HG03039 (cell line): ENCODE measurements around the gene SLC12A7.
"Not testable (repeated sequence)": the region's sequence is repeated elsewhere in the genome, so short reads cannot be mapped to it uniquely, and the experiment has no call there.

Source experiments
- ATAC-seq: cut with Tn5 transposase; IDR thresholded peaks from one replicate; pipeline ENCODE4 v1.9.1; 2021; ENCODE audit warnings: mild to moderate bottlenecking, moderate library complexity; ENCODE audit not compliant: unreplicated experiment

Gene SLC12A7

DNA sequence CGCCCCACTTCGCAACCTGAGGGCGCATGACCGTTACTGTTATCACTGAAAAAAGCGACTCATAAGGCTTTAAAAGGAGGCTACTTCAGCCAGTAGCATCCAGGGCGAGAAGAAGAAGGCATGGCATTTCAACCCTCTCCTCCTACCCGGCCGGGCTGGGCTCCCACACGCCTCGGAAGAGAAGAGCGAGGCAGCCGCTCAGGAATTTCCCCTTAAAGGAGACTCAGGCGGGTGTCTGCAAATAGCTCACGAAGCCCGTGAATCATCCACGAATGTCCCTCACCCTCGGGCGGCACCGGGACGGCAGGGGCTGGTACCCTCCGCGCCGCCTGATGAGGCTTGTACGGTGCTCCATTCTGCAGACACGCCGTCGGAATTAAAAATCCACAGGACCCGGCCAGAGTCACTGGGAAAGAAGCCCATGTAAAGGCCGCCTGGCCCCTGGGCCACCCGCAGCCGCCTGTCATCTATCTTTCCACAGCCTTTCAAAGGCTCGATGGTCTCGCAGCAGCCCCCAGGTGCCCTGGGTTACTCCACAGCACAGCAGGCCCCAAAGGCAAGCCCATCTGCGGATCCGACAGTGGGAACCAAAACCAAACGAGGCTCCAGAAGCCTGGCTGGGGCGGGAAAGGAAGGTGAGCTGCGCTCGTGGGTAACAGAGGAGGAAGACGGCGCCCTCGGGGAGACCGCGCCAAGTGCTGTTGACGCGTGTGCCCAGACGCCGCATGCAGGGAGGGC lies 11.8 kb downstream of the SLC12A7 start:
- ATAC-seq: no peak

DNA sequence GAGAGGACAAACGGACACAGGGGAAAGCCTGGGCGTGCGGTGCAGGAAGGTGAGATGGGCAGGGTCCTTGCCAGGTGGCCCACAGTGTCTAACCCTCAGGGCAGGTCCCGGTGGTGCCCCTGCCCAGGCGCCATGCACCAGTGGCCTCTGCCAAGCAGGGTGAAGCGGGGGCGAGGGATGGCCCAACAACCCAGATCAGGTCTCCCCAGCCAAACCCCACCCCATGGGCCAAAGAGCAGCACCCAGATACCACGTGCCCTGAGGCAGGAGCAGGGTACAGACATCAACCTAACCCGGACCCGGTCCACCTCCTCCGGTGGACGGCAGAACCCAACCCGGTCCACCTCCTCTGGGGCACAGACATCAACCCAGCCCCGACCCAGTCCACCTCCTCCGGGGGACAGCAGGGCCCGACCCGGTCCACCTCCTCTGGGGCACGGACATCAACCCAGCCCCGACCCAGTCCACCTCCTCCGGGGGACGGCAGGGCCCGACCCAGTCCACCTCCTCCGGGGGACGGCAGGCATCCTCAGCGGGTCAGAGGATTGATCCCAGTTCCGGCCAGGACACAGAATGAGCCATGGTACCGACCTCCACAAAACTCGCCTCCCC lies 12.8 kb downstream of the SLC12A7 start:
- no peak for ATAC-seq

DNA sequence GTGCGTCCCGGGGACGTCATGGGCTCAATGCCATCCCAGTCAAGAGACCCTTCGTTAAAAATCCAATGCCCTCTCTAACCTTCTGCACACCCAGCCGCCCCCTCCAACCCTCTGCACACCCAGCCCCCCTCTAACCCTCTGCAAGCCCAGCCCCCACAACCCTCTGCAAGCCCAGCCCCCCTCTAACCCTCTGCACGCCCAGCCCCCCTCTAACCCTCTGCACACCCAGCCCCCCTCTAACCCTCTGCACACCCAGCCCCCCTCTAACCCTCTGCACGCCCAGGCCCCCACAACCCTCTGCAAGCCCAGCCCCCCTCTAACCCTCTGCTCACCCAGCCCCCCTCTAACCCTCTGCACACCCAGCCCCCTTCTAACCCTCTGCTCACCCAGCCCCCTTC lies 13.9 kb downstream of the SLC12A7 start:
- ATAC-seq: not testable (repeated sequence)

DNA sequence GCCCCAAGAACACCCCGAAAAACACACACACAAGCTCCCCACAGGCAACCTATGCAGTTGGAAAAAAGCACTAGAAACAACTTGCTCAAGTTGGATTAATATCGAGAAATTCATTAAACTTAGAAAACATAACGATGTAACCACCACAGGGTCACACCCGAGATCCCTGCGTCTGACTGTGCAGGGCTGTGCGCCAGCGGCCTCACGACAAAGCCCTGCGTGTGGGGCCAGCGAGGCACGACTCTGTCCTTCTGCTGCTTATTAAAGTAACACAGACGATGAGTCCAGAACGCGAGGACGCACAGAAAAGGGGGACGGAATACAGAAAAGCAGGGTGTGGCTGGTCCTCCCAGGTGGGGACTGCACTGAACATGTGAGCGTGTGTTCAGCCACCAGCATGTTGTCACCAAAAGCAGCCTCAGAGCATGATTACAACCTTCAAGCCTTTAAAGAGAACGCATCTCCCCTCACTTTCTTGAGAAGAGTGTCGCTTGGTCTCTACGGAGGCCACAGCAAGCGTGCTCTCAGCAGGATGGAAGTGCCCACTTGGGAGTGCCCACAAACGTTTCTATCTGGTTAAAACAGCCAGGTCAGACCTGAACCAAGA lies 14.4 kb downstream of the SLC12A7 start:
- no peak for ATAC-seq

DNA sequence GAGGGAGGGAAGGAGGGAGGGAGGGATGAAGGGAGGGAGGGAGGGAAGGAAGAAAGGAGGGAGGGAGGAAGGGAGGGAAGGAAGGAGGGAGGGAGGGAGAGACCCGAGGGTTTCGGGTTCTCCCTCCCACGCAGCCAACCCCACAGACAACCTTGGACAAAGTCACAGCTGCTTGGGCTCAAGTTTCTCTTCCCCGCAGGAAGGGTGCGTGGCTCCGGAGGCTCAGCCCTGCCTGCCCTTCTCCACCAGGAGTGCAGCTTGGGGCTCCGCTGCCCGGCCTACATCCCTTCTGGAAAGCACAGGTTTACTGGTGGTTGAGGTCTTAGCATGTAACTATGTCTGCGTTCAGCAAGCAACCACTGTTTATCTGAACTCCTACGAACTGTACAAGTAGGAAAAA lies 15.0 kb downstream of the SLC12A7 start:
- ATAC-seq: no peak

DNA sequence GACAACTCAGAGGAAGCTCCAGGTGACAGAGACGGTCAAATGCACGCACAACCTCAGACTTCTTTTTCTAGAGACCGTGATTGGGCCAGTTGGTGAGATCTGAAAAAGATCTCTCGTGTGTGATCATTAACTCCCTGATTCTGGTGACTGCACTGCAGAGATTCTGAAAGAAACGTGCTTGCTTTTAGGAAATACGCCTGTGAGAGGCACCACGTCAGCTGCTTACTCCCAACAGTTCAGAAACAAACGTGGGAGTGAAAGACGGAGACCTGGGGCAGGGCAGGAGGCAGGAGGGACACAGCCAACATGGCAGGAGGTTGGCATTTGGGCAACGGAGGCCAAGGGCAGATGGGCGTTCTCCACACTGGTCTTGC lies 15.9 kb downstream of the SLC12A7 start:
- no peak for ATAC-seq

DNA sequence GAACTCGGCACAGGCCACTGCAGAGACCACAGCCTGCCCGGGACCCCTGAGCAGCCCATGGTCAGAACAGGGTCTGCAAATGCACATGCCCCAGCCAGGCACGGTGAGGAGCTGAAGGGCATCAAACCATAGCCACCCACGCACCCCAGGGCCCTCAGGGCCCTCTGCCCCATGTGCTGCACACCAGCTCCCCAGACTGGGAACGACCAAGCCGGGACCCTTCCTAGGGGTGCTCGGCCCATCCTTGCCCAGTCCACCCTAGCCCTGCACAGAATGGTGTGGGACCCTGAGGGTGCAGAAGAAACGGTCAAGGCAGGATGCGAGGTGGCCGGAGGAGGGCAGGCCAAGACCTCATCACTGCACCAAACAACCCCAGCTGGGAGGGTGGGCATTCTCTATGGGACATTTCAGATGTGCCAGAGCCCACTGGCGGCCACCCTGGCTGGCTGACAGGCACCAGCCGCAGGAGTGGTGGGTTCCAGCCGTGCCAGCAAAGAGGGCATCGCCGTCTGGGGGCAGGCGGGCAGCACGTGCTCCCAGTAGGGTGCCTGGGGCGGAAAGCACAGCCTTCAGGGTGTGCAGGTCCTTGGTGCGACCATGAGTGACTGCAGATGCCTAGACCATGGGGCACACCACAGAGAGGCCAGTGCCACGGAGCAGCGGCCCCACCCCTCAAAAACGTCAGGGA lies 16.4 kb downstream of the SLC12A7 start:
- ATAC-seq: no peak

DNA sequence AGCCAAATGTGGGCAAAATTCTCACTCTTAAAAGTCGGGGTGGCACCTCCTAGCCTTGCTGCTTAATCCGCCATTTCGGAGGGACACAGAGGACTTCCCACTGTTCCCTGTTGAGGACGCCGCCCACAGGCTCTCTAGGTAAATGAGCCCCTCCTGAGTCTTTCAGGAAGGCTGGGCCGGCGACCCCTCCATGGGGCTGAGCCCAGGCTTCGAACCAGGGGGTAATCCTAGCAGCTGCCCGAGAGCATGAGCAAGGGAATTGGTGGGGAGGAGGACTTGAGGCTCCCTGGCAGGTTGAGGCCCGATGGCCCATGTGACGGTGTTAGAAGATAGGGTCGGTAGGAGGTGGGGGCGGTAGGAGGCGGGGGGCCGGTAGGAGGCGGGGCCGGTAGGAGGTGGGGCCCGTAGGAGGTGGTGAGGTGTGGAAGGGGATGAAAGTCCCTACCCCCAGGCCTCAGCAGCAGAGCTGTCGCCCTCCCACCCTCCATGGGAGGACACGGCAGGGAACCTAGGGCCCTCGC lies 17.1 kb downstream of the SLC12A7 start:
- ATAC-seq: no peak

DNA sequence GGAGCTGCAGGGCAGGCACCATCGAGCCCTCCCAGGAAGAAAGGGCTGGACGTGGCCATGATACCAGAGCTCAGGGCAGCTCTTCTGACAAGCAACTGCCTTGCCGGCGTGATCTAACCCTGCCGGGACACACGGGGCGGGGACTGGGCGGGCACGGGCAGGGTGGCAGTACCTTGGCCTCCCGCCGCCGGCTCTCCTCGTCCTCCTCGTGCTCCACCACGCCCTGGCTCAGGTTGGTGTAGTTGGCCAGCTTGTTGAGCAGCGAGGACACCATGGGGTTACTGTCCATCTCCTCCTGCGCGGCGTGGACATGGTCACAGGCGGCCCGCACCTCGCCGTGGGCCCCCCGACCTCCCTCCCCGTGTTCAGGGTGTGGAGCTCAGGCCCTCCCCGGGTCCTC lies 18.5 kb downstream of the SLC12A7 start:
- no peak for ATAC-seq

DNA sequence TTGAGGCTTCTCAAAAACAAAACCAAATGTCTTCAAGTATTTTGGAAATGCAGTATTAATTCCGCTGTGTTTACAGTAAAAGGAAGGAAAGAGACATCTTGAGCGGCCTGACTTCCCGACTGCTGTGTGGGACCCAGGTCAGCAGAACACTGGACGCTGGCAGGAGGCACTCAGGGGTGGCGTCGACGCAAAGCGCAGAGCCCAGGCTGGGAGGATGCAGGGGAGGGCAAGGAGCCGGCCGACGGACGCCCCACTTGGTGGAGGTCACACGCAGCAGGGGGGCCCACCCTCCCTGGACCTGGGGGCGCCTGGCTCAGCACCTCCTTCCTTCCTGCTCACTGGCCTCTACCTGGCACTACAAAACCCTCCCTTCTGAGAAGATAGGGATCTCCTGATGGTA lies 19.7 kb downstream of the SLC12A7 start:
- ATAC-seq: no peak

DNA sequence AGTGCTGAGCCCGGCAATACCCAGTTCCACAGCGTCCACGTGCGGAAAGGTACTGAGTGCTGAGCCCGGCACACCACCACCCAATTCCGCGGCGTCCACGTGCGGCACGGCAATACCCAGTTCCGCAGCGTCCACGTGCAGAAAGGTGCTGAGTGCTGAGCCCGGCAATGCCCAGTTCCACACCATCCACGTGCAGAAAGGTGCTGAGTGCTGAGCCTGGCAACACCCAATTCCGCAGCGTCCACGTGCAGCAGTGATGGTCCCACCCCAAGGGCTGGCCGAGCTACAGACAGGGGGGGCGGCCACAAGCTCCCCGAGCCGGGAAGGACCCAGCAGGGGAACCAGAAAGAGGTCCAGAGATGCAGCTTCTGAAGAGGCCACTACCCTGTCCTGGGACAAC lies 20.2 kb downstream of the SLC12A7 start:
- ATAC-seq: no peak

DNA sequence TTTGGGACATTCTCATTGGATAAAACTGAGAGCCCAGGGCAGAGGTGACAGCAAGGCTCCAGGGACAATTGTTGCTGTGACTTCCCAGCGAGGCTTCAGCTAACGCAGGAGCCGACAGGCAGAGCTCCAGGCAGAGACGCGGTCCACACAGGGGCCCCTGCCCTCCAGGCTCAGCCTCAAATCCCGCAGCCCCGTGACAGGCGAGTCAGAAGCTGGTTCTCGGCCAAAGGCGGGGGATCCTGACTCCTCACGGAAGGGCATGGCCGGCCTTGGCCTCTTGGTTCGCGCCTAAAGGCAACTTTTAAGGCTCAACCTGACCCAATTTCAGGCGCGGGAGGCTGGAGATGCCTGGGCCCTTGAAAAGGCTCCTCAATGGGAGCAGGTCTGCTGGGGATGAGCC lies 21.3 kb downstream of the SLC12A7 start:
- ATAC-seq: no peak

DNA sequence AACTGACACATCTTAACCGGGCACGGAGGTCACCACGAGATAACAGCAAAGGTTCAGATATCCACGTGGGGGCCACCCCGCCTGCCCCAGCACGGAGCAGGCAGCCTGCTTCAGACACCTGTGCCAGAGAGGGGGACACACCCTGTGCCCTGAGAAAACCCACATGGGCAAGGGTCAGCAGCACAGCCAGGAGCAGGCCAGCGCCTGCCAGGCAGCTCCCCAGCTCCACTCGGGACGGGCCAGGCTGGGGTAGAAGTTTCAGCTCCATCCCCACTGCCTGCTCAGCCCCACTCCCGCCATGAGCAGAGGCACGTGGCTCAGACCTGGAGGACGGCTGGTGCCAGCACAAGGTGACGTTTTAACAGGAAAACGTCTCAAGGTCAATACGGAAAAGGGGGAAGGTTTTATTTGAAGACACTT lies 22.2 kb downstream of the SLC12A7 start:
- ATAC-seq: no peak

DNA sequence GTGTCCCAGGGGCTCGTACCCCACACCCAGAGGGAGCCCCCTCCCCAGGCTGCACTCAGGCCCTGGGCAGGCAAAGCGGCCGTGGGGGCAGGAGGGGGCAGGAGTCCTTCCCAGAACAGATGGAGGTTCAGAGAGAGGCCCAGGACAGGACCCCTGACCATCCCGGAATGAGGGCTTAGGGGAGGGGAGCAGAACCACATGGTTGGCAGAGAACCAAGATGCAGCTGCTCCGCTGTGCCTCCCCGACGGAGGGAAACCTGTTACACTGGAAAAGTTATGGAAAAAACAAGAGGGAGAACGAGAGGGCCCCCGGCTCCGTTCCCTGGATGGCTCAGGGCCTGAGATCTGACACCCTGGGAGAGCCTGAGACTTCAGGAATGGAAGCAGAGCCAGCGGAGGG lies 22.7 kb downstream of the SLC12A7 start:
- ATAC-seq: no peak

DNA sequence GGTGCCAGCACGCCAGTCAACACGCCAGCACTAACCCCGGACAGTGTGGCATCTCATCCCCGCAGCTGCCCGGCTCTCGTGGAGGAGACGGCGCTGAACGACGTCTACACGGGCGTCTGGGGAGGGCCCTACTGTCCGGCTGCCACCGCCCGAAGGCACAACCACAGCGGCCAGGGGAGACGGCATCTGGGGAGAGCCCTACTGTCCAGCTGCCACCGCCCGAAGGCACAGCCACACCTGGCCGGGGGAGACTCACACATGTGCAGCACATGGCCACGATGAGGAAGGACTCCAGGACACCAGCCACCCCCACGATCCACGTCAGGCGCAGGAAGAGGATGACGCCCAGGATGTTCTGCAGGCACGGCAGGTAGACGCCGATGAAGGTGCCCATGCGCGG lies 23.1 kb downstream of the SLC12A7 start:
- ATAC-seq: no peak

DNA sequence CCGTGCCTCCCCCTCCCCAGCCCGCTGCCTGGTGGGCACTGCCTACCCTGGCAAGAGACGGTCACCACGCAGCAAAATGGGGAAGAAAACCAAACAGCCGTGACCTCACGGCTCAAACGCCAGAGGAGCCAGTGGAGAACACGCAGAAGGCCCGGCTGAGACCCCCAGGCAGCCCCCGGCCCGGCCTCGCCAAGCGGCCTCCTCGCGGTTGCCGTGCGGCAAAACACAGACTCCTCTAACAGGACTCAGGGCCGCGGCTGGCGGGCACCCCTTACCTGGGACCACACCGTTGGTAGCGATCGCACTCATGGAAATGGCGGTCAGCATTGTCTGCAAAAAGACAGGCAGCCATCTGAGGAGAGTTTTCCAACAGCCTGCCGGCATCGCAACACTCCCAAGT lies 23.8 kb downstream of the SLC12A7 start:
- ATAC-seq: no peak

DNA sequence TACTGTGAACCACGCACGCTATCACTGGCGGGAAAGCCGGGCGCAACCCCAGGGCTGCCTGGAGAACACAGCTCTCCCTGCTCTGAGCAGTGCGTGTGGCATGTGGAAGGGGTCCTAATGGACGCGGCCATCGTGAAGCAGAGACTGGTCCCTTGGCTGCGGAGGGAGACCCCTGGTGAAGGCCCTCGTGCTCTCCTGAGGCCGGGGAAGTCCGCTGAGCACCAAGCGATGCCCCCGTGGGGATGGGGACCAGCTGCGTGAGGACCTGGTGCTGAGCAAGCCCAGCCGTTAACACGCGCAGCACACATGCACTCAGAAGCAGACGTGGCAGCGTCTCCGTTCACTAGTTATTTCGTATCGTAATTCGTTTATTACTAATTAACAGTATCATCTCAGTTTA lies 24.4 kb downstream of the SLC12A7 start:
- ATAC-seq: no peak

DNA sequence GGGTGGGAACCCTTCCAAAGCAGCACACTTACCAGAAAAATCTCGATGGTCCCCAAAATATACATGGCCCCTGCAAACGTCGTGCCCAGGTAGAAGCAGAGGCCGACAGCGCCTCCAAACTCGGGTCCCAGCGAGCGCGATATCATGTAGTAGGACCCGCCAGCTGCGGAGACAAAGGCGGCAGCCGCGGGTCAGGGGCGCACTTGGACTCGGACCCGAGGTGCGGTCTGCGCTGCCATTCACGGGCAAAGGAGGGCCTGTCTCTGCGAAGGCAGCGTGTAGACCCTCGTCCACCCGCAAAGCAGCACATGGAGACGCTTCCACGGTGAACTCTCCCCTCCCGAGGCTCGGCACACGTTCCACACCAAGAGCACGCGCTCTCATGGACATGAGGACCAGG lies 25.0 kb downstream of the SLC12A7 start:
- ATAC-seq: no peak

DNA sequence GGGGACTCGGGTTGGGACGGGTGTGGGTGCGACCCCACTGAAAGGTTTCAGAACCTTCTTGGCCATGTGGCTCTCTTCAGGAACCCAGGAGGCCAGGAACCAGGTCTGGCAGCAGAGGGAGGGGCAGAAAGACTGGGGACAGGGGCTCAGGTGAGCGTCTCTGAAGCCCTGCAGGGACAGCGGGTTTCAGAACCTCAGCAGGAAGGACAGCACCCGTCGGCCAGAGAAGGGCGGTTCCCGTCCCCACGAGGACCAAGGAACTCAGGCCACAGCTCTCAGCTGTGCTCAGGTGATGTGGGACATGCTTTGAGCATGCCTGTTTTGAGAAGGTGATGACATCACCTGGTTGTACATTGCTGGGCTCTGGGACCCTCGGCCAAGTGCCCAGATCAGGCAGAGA lies 25.7 kb downstream of the SLC12A7 start:
- no peak for ATAC-seq

DNA sequence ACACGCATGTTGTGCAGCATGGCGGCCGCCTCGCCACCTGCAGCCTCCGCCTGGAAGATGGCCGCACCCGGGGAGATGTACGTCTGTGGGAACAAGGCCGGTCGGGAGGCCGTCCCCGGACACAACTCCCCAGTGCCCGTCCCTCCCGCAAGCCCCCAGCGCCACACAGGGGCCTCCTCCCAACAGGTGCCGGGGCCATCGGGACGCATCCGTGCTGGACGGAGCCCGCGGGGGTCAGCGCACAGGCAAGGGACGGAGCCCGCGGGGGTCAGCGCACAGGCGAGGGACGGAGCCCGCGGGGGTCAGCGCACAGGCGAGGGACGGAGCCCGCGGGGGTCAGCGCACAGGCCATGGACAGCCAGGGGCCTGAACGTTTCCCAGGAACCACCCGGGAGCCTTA lies 26.5 kb downstream of the SLC12A7 start:
- ATAC-seq: no peak

DNA sequence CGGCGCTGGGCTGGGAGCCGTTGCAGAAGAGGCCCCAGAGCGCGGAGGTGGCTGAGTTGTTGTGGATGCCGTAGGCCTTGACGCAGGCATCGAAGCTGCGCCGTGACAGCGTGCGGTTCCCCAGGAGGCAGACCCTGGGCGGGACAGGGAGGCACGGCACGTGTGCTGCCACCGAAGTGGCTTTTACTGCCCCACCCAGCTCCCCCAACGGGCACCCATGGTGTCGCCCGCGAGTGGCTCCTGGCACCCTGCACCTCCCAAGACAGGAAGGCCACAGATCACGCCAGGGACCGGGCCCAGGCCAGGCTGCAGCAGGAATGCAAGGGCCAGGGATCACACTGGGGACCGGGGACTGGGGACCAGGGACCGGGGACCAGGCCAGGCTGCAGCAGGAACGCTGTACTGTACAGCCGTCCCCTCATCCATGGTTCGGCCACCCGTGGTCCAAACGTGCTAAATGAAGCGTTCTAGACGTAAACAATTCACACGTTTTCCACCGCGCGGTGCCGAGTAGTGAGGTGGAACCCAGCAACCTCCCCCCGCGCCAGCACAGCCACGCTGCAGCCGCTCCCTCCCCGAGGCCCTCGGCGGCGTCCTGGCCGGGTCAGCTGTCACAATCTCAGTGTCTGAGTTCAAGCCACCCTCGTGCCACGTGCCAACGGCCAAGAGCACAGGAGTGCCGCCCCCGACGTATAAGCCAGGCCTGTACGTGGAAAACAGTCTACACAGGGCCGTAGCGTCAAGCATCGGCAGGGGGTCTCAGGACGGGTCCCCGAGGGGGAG lies 27.8 kb downstream of the SLC12A7 start:
- ATAC-seq: no peak
